Measurements from ENCODE around the gene TRIM36. TPM values are rescaled to one million over a fixed set of nuclear protein-coding genes. Genes with fewer than 3 reads are reported as not detected.

The TRIM36 gene
- total RNA-seq, 4 donors from 2014 or later: 1.1 to 4.0 (median 2.0) TPM

- Histone ChIP-seq H3K9me3 (no peaks in the 10 kb centered on the region), H3K27me3 (peaks cover 57% of the 10 kb centered on the region), H3K27ac (no peak overlapping the region), H3K36me3 (no peaks in the 10 kb centered on the region), H3K4me1 (no peaks in the 10 kb centered on the region), H3K4me3 (no peak overlapping the region)
- DNase-seq (ENCODE audit: low spot score in 2 of 2): no peak
- TF ChIP-seq POLR2A (IDR thresholded peaks at IDR 0.05) (no peak), EP300 (IDR thresholded peaks at IDR 0.05) (no peak), POLR2AphosphoS5 (IDR thresholded peaks at IDR 0.05) (no peak)
- TF ChIP-seq, protein P1, sequence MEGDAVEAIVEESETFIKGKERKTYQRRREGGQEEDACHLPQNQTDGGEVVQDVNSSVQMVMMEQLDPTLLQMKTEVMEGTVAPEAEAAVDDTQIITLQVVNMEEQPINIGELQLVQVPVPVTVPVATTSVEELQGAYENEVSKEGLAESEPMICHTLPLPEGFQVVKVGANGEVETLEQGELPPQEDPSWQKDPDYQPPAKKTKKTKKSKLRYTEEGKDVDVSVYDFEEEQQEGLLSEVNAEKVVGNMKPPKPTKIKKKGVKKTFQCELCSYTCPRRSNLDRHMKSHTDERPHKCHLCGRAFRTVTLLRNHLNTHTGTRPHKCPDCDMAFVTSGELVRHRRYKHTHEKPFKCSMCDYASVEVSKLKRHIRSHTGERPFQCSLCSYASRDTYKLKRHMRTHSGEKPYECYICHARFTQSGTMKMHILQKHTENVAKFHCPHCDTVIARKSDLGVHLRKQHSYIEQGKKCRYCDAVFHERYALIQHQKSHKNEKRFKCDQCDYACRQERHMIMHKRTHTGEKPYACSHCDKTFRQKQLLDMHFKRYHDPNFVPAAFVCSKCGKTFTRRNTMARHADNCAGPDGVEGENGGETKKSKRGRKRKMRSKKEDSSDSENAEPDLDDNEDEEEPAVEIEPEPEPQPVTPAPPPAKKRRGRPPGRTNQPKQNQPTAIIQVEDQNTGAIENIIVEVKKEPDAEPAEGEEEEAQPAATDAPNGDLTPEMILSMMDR (IDR thresholded peaks at IDR 0.05): no peak
Observed at GRCh38 chr5:115186794-115187193, 17.1 kb upstream of the TRIM36 start.

DNA sequence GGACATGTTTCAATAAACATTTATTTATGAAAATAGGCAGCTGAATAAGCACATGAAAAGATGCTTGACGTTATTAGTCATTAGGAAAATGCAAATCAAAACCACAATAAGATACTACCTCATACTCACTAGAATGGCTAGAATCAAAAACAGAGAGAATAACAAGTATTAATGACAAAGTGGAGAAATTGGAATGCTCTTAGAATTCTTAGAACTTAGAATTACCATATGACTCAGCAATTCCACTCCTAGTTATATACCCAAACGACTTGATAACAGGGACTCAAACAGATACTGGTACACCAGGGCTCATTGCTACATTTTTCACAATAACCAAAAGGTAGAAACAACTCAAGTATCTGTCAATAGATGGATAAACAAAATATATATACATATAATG is 15.1 kb upstream of the TRIM36 start:
- 65% methylated on average over 2 of the region's 2 CpGs for WGBS
- H3K9me3 ChIP-seq: no peaks in the 10 kb centered on the region
- H3K36me3 ChIP-seq: no peaks in the 10 kb centered on the region
- TF ChIP-seq, protein P1 (IDR thresholded peaks at IDR 0.05): no peak
- TF ChIP-seq POLR2AphosphoS5 (IDR thresholded peaks at IDR 0.05): no peak
- no peak for TF ChIP-seq EP300 (IDR thresholded peaks at IDR 0.05)
- no peak for TF ChIP-seq POLR2A (IDR thresholded peaks at IDR 0.05)
- H3K27ac ChIP-seq: no peak overlapping the region
- no peak overlapping the region for H3K4me3 ChIP-seq
- peaks cover 71% of the 10 kb centered on the region for H3K27me3 ChIP-seq
- peaks cover 11% of the 10 kb centered on the region for H3K4me1 ChIP-seq
- no peak for DNase-seq (ENCODE audit: low spot score in 2 of 2)

- Histone ChIP-seq H3K36me3 (no peaks in the 10 kb centered on the region), H3K4me3 (no peak overlapping the region), H3K27ac (no peak overlapping the region), H3K9me3 (no peaks in the 10 kb centered on the region), H3K27me3 (peaks cover 96% of the 10 kb centered on the region), H3K4me1 (peaks cover 20% of the 10 kb centered on the region)
- TF ChIP-seq EP300 (IDR thresholded peaks at IDR 0.05) (no peak), POLR2A (IDR thresholded peaks at IDR 0.05) (no peak), POLR2AphosphoS5 (IDR thresholded peaks at IDR 0.05) (no peak)
- TF ChIP-seq, protein P1 (IDR thresholded peaks at IDR 0.05): no peak
- no peak for DNase-seq (ENCODE audit: low spot score in 2 of 2)
Observed at GRCh38 chr5:115181757-115182156, 12.0 kb upstream of the TRIM36 start.

GRCh38 chr5:115180165-115180709 is 10.5 kb upstream of the TRIM36 start:
- H3K4me1 ChIP-seq: peaks cover 20% of the 10 kb centered on the region
- no peaks in the 10 kb centered on the region for H3K9me3 ChIP-seq
- peak overlapping the region; percentile 52 for H3K4me3 ChIP-seq
- peaks cover 88% of the 10 kb centered on the region for H3K27me3 ChIP-seq
- WGBS: 2% methylated on average over 33 of the region's 54 CpGs
- no peak for DNase-seq (ENCODE audit: low spot score in 2 of 2)
- no peaks in the 10 kb centered on the region for H3K36me3 ChIP-seq
- H3K27ac ChIP-seq: no peak overlapping the region
- TF ChIP-seq POLR2A (IDR thresholded peaks at IDR 0.05) (no peak), EP300 (IDR thresholded peaks at IDR 0.05) (no peak), POLR2AphosphoS5 (IDR thresholded peaks at IDR 0.05) (no peak)
- TF ChIP-seq, protein P1 (IDR thresholded peaks at IDR 0.05): no peak

DNA sequence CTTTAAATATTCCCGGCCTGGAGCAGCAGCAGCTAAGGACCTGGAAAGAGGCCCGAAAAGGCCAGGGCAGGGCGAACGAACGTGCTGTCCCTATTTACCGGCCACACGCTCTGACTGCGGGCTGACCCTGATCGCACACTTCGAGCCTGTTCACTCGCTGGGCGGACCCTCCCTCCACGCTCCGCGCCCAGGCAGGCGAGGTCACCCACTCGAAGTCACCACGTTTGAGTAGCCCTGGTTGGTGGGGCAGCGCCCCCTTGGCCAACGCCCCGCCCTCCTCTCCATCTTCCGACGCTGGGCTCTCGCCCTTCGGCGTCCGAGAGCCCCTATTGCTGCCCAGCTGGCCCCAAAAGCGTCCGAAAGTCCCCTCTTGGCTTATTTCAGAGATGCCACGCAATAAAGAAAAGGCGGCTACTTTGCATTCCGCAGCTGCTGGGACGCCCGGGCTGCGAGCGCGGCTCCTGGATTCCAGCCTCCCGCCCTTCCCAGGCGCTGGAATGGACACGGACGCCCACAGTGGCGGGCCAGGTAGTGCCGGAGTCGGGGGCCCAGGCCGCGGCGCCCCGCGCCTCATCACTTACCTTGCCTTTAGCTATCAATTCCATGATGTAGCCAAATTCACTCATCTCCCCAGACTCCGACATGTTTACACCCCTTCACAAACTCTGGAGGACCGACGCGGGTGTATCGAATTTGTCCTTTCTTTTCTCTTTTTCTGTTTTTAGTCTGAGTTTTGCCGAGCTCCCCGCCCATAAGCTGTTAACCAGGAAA is 9.9 kb upstream of the TRIM36 start:
- no peaks in the 10 kb centered on the region for H3K9me3 ChIP-seq
- DNase-seq (ENCODE audit: low spot score in 2 of 2): no peak
- no peaks in the 10 kb centered on the region for H3K36me3 ChIP-seq
- no peak for TF ChIP-seq POLR2AphosphoS5 (IDR thresholded peaks at IDR 0.05)
- no peak for TF ChIP-seq POLR2A (IDR thresholded peaks at IDR 0.05)
- TF ChIP-seq EP300 (IDR thresholded peaks at IDR 0.05): no peak
- WGBS: 3% methylated on average over 21 of the region's 56 CpGs
- H3K4me3 ChIP-seq: peak overlapping the region; percentile 52
- H3K4me1 ChIP-seq: peaks cover 20% of the 10 kb centered on the region
- peaks cover 81% of the 10 kb centered on the region for H3K27me3 ChIP-seq
- no peak overlapping the region for H3K27ac ChIP-seq
